GM06990 (cell line): ENCODE data around the gene CRABP1.

Experiments
- DNase-seq: peaks from one replicate; pipeline ENCODE4 v3.0.0-alpha.2; 2011; ENCODE audit not compliant: insufficient read length; ENCODE audit errors: extremely low read depth
- H3K27me3 ChIP-seq: replicated peaks from 2 replicates; pipeline ENCODE4 v1.6.0; 2011; ENCODE audit warnings: low read length; ENCODE audit not compliant: control insufficient read depth, insufficient read depth
- H3K36me3 ChIP-seq: 2 replicates; pipeline ENCODE4 v1.5.1; 2011; ENCODE audit warnings: low read length; ENCODE audit not compliant: control insufficient read depth, insufficient read depth
- H3K4me3 ChIP-seq: replicated peaks from 2 replicates; pipeline ENCODE4 v1.5.1; 2011; ENCODE audit warnings: low read depth, mild to moderate bottlenecking, control low read depth, low read length
- CTCF ChIP-seq: IDR thresholded peaks from 2 replicates; pipeline ENCODE4 v1.5.1; 2011; ENCODE audit warnings: low read length, control low read depth, mild to moderate bottlenecking, inconsistent platforms; ENCODE audit not compliant: insufficient read depth, poor library complexity, severe bottlenecking

CRABP1 gene

GRCh38 chr15:78353093-78353492, 12.9 kb downstream of the CRABP1 start:
- Histone ChIP-seq H3K4me3 (no peak overlapping the region), H3K36me3 (no peaks in the 10 kb centered on the region), H3K27me3 (no peaks in the 10 kb centered on the region)
- no peak for DNase-seq
- no peak for TF ChIP-seq CTCF

GRCh38 chr15:78355177-78355576, 15.0 kb downstream of the CRABP1 start:
- H3K4me3 ChIP-seq, result no peak overlapping the region
- no peaks in the 10 kb centered on the region for H3K27me3 ChIP-seq
- no peak for DNase-seq
- H3K36me3 ChIP-seq, result no peaks in the 10 kb centered on the region
- TF ChIP-seq CTCF, result no peak

GRCh38 chr15:78358102-78358870, 18.1 kb downstream of the CRABP1 start:
- no peak for TF ChIP-seq CTCF
- no peak for DNase-seq
- Histone ChIP-seq H3K36me3 (no peaks in the 10 kb centered on the region), H3K27me3 (no peaks in the 10 kb centered on the region; the same call in 1 of the 2 replicates), H3K4me3 (no peak overlapping the region)

GRCh38 chr15:78359041-78359808, 19.1 kb downstream of the CRABP1 start:
- DNase-seq, result no peak
- Histone ChIP-seq H3K4me3 (no peak overlapping the region), H3K36me3 (no peaks in the 10 kb centered on the region), H3K27me3 (no peaks in the 10 kb centered on the region; the same call in 1 of the 2 replicates)
- TF ChIP-seq CTCF, result no peak

GRCh38 chr15:78360367-78360801, 20.2 kb downstream of the CRABP1 start:
- no peak for DNase-seq
- Histone ChIP-seq H3K36me3 (no peaks in the 10 kb centered on the region), H3K27me3 (no peaks in the 10 kb centered on the region; the same call in 1 of the 2 replicates), H3K4me3 (no peak overlapping the region)
- no peak for TF ChIP-seq CTCF
